Measurements from ENCODE around the gene MAJIN. TPM values are rescaled to one million over a fixed set of nuclear protein-coding genes. Genes with fewer than 3 reads are reported as not detected.

Gene MAJIN
- total RNA-seq, 1 donor from 2014 or later = not detected

DNA sequence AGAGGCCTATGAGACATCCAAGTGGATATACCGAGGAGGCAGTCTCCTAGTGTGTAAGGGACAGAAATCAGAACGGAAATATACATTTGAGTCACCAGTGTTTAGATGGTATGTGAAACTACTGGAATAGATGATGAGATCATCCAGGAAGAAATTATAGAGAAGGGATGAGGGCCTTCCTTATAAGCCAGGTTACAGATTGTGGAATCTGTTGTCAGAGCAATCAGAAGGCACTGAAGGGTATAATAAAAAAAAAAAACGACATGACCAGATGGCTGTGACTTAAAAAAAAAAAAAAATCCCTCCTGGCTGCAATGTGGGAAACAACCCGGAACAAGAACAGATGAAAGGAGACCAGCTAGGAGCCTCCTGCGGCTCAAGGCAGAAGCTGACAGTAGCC lies 2.7 kb downstream of the MAJIN start:
- intact Hi-C loops (cut with DNase I) = no loop called here
- H3K4me3 ChIP-seq = no peak overlapping the region
- H3K36me3 ChIP-seq = no peaks in the 10 kb centered on the region
- H3K9me3 ChIP-seq = no peaks in the 10 kb centered on the region
- TF ChIP-seq, protein P1, sequence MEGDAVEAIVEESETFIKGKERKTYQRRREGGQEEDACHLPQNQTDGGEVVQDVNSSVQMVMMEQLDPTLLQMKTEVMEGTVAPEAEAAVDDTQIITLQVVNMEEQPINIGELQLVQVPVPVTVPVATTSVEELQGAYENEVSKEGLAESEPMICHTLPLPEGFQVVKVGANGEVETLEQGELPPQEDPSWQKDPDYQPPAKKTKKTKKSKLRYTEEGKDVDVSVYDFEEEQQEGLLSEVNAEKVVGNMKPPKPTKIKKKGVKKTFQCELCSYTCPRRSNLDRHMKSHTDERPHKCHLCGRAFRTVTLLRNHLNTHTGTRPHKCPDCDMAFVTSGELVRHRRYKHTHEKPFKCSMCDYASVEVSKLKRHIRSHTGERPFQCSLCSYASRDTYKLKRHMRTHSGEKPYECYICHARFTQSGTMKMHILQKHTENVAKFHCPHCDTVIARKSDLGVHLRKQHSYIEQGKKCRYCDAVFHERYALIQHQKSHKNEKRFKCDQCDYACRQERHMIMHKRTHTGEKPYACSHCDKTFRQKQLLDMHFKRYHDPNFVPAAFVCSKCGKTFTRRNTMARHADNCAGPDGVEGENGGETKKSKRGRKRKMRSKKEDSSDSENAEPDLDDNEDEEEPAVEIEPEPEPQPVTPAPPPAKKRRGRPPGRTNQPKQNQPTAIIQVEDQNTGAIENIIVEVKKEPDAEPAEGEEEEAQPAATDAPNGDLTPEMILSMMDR (IDR thresholded peaks at IDR 0.05) = no peak
- no peaks in the 10 kb centered on the region for H3K27me3 ChIP-seq (ENCODE audit: low read depth)
- ATAC-seq (no peak), DNase-seq (no peak)
- H3K27ac ChIP-seq = no peak overlapping the region
- H3K4me1 ChIP-seq = peaks cover 15% of the 10 kb centered on the region

DNA sequence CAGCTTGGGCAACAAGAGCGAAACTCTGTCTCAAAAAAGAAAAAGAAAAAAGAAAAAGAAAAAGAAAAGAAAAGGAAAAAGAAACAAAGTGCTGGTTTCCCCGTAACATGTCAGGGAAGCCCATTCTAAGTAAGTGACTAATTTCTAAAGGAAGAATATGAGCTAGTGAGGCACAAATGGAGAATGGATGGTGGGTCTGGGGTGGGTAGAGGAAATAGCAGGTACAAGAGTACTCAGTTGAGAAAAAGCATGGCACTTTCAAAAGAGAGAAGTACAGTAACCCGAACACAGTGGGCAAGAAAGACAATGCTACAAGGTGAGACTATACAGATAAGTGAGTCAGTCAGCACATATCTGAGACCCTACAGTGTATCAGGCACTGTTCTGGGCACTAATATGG lies 4.5 kb downstream of the MAJIN start:
- DNase-seq = no peak
- Histone ChIP-seq H3K4me3 (no peak overlapping the region), H3K9me3 (no peaks in the 10 kb centered on the region), H3K36me3 (no peaks in the 10 kb centered on the region), H3K27me3 (ENCODE audit: low read depth) (no peaks in the 10 kb centered on the region), H3K27ac (no peak overlapping the region), H3K4me1 (peaks cover 11% of the 10 kb centered on the region)
- no peak for ATAC-seq
- TF ChIP-seq, protein P1 (IDR thresholded peaks at IDR 0.05) = no peak
- intact Hi-C loops (cut with DNase I) = no loop called here

DNA sequence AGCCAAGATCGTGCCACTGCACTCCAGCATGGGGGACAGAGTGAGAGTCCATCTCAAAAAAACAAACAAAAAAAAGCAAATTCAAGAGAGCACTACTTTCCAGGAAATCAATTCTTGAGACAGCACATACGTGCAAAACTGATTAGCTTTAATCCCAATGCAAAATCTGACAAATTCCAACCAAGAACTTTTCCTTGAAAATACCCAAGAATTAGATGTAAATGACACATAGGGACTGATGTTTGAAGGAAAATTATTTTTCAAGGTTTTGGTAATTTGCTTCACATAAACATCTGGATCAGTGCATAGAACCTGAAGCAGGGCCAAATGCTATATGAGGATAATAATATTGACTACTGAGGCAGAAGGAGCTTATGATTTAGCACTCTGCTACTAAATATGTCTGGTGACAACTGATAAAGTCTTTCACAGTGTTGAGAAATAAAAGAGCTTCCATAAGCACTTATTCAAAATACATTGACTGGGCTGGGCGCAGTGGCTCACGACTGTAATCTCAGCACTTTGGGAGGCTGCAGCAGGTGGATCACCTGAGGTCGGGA lies 8.8 kb downstream of the MAJIN start:
- Histone ChIP-seq H3K36me3 (no peaks in the 10 kb centered on the region), H3K9me3 (no peaks in the 10 kb centered on the region), H3K4me1 (no peaks in the 10 kb centered on the region), H3K27ac (no peak overlapping the region), H3K4me3 (no peak overlapping the region), H3K27me3 (ENCODE audit: low read depth) (no peaks in the 10 kb centered on the region)
- TF ChIP-seq, protein P1 (IDR thresholded peaks at IDR 0.05) = no peak
- DNase-seq (no peak), ATAC-seq (no peak)
- intact Hi-C loops (cut with DNase I) = no loop called here

DNA sequence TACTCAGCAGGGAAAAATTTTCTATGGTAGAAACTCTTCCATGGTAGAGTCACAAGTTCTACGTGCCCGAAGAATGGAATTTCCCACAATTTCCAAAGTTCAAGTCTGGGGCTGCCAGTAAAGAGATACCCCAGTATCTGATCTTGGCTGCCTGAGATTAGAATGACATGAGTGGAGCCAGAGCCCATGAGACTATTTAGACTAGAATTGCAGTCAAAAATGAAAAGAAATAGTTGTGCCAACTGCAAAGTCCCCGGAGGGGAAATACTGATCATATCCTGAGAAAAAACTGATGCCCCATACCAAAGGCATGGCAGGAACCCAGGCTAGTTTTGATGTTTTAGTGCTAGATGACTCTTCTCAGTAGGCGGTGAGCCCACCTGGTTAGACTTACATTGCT lies 11.2 kb downstream of the MAJIN start:
- Histone ChIP-seq H3K4me3 (no peak overlapping the region), H3K4me1 (no peaks in the 10 kb centered on the region), H3K27ac (no peak overlapping the region), H3K36me3 (no peaks in the 10 kb centered on the region), H3K27me3 (ENCODE audit: low read depth) (no peaks in the 10 kb centered on the region), H3K9me3 (no peaks in the 10 kb centered on the region)
- no peak for ATAC-seq
- TF ChIP-seq, protein P1 (IDR thresholded peaks at IDR 0.05) = no peak
- no peak for DNase-seq
- intact Hi-C loops (cut with DNase I) = no loop called here

DNA sequence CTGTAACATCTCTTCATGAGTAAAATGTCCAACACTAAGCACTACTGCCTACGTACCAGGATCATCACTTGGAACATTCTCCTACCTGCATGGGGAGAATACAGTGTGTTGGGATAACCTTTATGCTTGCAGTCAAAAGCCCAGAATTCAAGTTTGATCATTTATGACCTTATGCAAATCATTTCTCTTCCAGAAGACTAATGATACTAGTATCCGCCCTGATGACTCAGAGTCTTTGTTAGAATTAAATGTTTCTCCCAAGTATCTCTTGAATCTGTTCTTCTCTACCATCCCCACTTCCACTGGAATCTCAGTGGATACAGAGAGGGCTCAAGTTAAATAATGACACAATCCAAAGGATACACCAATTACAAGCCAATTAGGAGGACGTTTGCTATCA lies 12.4 kb downstream of the MAJIN start:
- no peak for ATAC-seq
- intact Hi-C loops (cut with DNase I) = no loop called here
- TF ChIP-seq, protein P1 (IDR thresholded peaks at IDR 0.05) = no peak

More for the DNA sequence above, 12.4 kb downstream of the MAJIN start:
- no peaks in the 10 kb centered on the region for H3K9me3 ChIP-seq
- no peak overlapping the region for H3K27ac ChIP-seq
- no peaks in the 10 kb centered on the region for H3K4me1 ChIP-seq
- no peaks in the 10 kb centered on the region for H3K27me3 ChIP-seq (ENCODE audit: low read depth)
- no peak overlapping the region for H3K4me3 ChIP-seq
- DNase-seq = no peak
- no peaks in the 10 kb centered on the region for H3K36me3 ChIP-seq
